Erythroblast (primary cell): Measurements from ENCODE around the gene TMEM143.

Experiments
- GATA1 ChIP-seq: IDR thresholded peaks from 2 replicates; pipeline ENCODE4 v1.6.1; 2011; ENCODE audit warnings: low read depth, mild to moderate bottlenecking, control low read depth, low read length, moderate library complexity
- POLR2A ChIP-seq: IDR thresholded peaks from 2 replicates; pipeline ENCODE4 v1.6.1; 2011; ENCODE audit warnings: mild to moderate bottlenecking, low read length

- TF ChIP-seq POLR2A, result no peak
- TF ChIP-seq GATA1, result no peak
Observed at GRCh38 chr19:48348045-48348444, 15.7 kb downstream of the TMEM143 start.
